H1 (cell line): Measurements from ENCODE around the gene SCART1. TPM values are rescaled to one million over a fixed set of nuclear protein-coding genes. Genes with fewer than 3 reads are reported as not detected.
"Not testable (repeated sequence)": the region's sequence is repeated elsewhere in the genome, so short reads cannot be mapped to it uniquely, and the experiment has no call there.

Source experiments
- CTCF ChIA-PET: fragments of 300-600 bp; sonication (Branson Sonifier 250); formaldehyde crosslinking; loops from one replicate; lab custom pipeline; 2021; ENCODE audit not compliant: partially characterized antibody; lab: Charles Lee
- POLR2A ChIA-PET: fragments of 300-600 bp; sonication (Branson Sonifier 250); formaldehyde crosslinking; loops from one replicate; lab custom pipeline; 2021; ENCODE audit warnings: inconsistent platforms; ENCODE audit not compliant: partially characterized antibody; lab: Charles Lee
- DNase-seq, 2 experiments: peaks; one replicate each; pipeline versions ENCODE4 v3.0.0 to v3.0.0-alpha.2; 2010 to 2022; ENCODE audit warnings: low spot score in 2 of 2, low read depth in 1 of 2, mixed read lengths in 1 of 2
- FAIRE-seq: peaks from 2 replicates; lab custom pipeline; 2011; peaks lifted over from hg19 to GRCh38; lab: Jason Lieb, UNC
- H2AFZ ChIP-seq: 2 replicates; pipeline ENCODE4 v1.8.1; 2012; ENCODE audit warnings: low read length, inconsistent platforms
- H2AK5ac ChIP-seq: 2 replicates; pipeline ENCODE4 v1.6.1; 2013; ENCODE audit warnings: low read depth, low read length
- H2BK120ac ChIP-seq: replicated peaks from 2 replicates; pipeline ENCODE3; 2013; ENCODE audit warnings: low read depth, low read length, inconsistent platforms
- H2BK12ac ChIP-seq: 2 replicates; pipeline ENCODE4 v1.6.1; 2013; ENCODE audit warnings: low read depth, low read length
- H2BK15ac ChIP-seq: 2 replicates; pipeline ENCODE4 v1.6.1; 2013; ENCODE audit warnings: low read length
- H2BK20ac ChIP-seq: 2 replicates; pipeline ENCODE4 v1.6.1; 2013; ENCODE audit warnings: low read length
- H2BK5ac ChIP-seq: 2 replicates; pipeline ENCODE4 v1.6.1; 2013; ENCODE audit warnings: low read depth, low read length
- H3K14ac ChIP-seq: 2 replicates; pipeline ENCODE4 v1.6.1; 2013; ENCODE audit warnings: inconsistent platforms; ENCODE audit not compliant: insufficient read length
- H3K18ac ChIP-seq: 2 replicates; pipeline ENCODE4 v1.6.1; 2013; ENCODE audit warnings: low read length; ENCODE audit errors: extremely low read depth
- H3K23ac ChIP-seq: 2 replicates; pipeline ENCODE4 v1.6.1; 2013; ENCODE audit warnings: inconsistent platforms; ENCODE audit not compliant: insufficient read length
- H3K23me2 ChIP-seq: 2 replicates; pipeline ENCODE4 v1.6.1; 2013; ENCODE audit warnings: low read depth, low read length
- H3K27ac ChIP-seq: 2 replicates; pipeline ENCODE4 v1.6.1; 2011; ENCODE audit warnings: low read depth, low read length, inconsistent platforms
- H3K27me3 ChIP-seq, 4 experiments: replicated peaks in 1 of 4; 1 replicate in 1 of 4; 2 replicates in 3 of 4; pipeline versions ENCODE4 v1.6.1 to v1.8.1; 2011 to 2013; ENCODE audit warnings: low read length in 3 of 4, mild to moderate bottlenecking in 3 of 4, inconsistent platforms in 2 of 4, mixed read lengths in 2 of 4, moderate library complexity in 1 of 4; ENCODE audit not compliant: control insufficient read depth in 3 of 4, insufficient read depth in 3 of 4; ENCODE audit errors: extremely low read depth in 1 of 4
- H3K36me3 ChIP-seq, 4 experiments: 2 replicates each; pipeline versions ENCODE4 v1.6.1 to v1.8.1; 2011 to 2013; ENCODE audit warnings: mild to moderate bottlenecking in 4 of 4, low read length in 3 of 4, moderate library complexity in 2 of 4, control low read depth in 1 of 4, inconsistent platforms in 1 of 4; ENCODE audit not compliant: insufficient read depth in 4 of 4, control insufficient read depth in 2 of 4
- H3K4ac ChIP-seq: replicated peaks from 2 replicates; pipeline ENCODE3; 2013; ENCODE audit warnings: low read length, low read depth, mixed read lengths, inconsistent platforms; ENCODE audit not compliant: insufficient read length
- H3K4me1 ChIP-seq, 4 experiments: replicated peaks in 1 of 4; 1 replicate in 1 of 4; 2 replicates in 3 of 4; pipeline versions ENCODE4 v1.6.1 to v1.8.1; 2011 to 2013; ENCODE audit warnings: low read length in 3 of 4, inconsistent platforms in 2 of 4, mixed read lengths in 1 of 4; ENCODE audit not compliant: insufficient read depth in 4 of 4, control insufficient read depth in 3 of 4
- H3K4me2 ChIP-seq, 2 experiments: 2 replicates each; pipeline versions ENCODE4 v1.6.1 to v1.8.1; 2011 to 2013; ENCODE audit warnings: low read depth in 2 of 2, low read length in 2 of 2, control low read depth in 1 of 2, inconsistent platforms in 1 of 2, mild to moderate bottlenecking in 1 of 2; ENCODE audit not compliant: insufficient read depth in 1 of 2
- H3K4me3 ChIP-seq, 4 experiments: fragments of 200-600, 300-600 bp in 1 of 4; sonication (generic), shearing (Covaris generic), sonication (Bioruptor Twin) in 1 of 4; 2 replicates each; pipeline versions ENCODE4 v1.5.1 to v1.8.1; 2011 to 2016; ENCODE audit warnings: low read length in 4 of 4, low read depth in 3 of 4, control low read depth in 2 of 4, inconsistent platforms in 2 of 4, mild to moderate bottlenecking in 2 of 4, mixed read lengths in 1 of 4, moderate library complexity in 1 of 4; ENCODE audit not compliant: insufficient read depth in 2 of 4; ENCODE audit errors: extremely low read depth in 1 of 4
- H3K56ac ChIP-seq: replicated peaks from 2 replicates; pipeline ENCODE3; 2013; ENCODE audit warnings: low read depth, mild to moderate bottlenecking, mixed read lengths, low read length, inconsistent platforms; ENCODE audit not compliant: insufficient read length
- H3K79me1 ChIP-seq: 2 replicates; pipeline ENCODE4 v1.6.1; 2013; ENCODE audit warnings: low read depth, low read length, control low read depth
- H3K79me2 ChIP-seq, 2 experiments: 2 replicates each; pipeline versions ENCODE4 v1.6.1 to v1.8.1; 2012 to 2013; ENCODE audit warnings: low read length in 2 of 2, mild to moderate bottlenecking in 2 of 2, inconsistent platforms in 1 of 2; ENCODE audit not compliant: insufficient read depth in 2 of 2, control insufficient read depth in 1 of 2
- H3K9ac ChIP-seq, 4 experiments: replicated peaks in 1 of 4; 1 replicate in 1 of 4; 2 replicates in 3 of 4; pipeline versions ENCODE4 v1.6.1 to v1.8.1; 2011 to 2013; ENCODE audit warnings: low read depth in 3 of 4, low read length in 3 of 4, control low read depth in 2 of 4, mild to moderate bottlenecking in 2 of 4, moderate library complexity in 2 of 4, inconsistent platforms in 1 of 4; ENCODE audit errors: extremely low read depth in 1 of 4
- H3K9me3 ChIP-seq, 2 experiments: 2 replicates each; pipeline versions ENCODE4 v1.6.1 to v1.8.1; 2012 to 2013; ENCODE audit warnings: mild to moderate bottlenecking in 2 of 2, moderate library complexity in 2 of 2, control low read depth in 1 of 2, inconsistent platforms in 1 of 2, low read depth in 1 of 2, low read length in 1 of 2, mixed read lengths in 1 of 2; ENCODE audit not compliant: insufficient read depth in 2 of 2
- H4K20me1 ChIP-seq, 2 experiments: replicated peaks in 1 of 2; 2 replicates each; pipeline versions ENCODE3 to v1.8.1; 2011 to 2013; ENCODE audit warnings: inconsistent platforms in 2 of 2, low read length in 2 of 2, mild to moderate bottlenecking in 1 of 2; ENCODE audit not compliant: insufficient read depth in 2 of 2, control insufficient read depth in 1 of 2
- H4K5ac ChIP-seq: 2 replicates; pipeline ENCODE4 v1.6.1; 2013; ENCODE audit warnings: low read length, low read depth, mixed read lengths, inconsistent platforms; ENCODE audit not compliant: insufficient read length
- H4K8ac ChIP-seq: 2 replicates; pipeline ENCODE4 v1.8.0; 2013; ENCODE audit warnings: mild to moderate bottlenecking, moderate library complexity, low read length, inconsistent platforms; ENCODE audit not compliant: insufficient read depth; ENCODE audit errors: extremely low read depth
- H4K91ac ChIP-seq: replicated peaks from 2 replicates; pipeline ENCODE3; 2013; ENCODE audit warnings: low read length, mixed read lengths, inconsistent platforms; ENCODE audit not compliant: insufficient read length
- CHD2 ChIP-seq: IDR thresholded peaks from 2 replicates; pipeline ENCODE4 v1.6.1; 2012; ENCODE audit warnings: low read length, improper control_type of control experiment
- WGBS, 2 experiments: shearing (Covaris generic) in 1 of 2; methylation state at CpG; one replicate each; pipeline versions ENCODE4 v1.1.6 to v1.1.7; 2013 to 2015; ENCODE audit warnings: low lambda C conversion rate in 2 of 2, mixed read lengths in 2 of 2, inconsistent platforms in 1 of 2, low coverage in 1 of 2, missing lambda C conversion rate in 1 of 2; ENCODE audit not compliant: insufficient replicate concordance in 2 of 2, insufficient coverage in 1 of 2, insufficient read length in 1 of 2; ENCODE audit errors: extremely low coverage in 1 of 2, missing lambda C conversion rate in 1 of 2; 5-methylcytosine and 5-hydroxymethylcytosine counted together
- polyA plus RNA-seq, 7 experiments: library from polyadenylated mRNA; depleted of rRNA in 3 of 7; stranded (reverse) in 5 of 7; unstranded in 2 of 7; fragments of >200 nt in 5 of 7; fragments of 200-250 nt in 2 of 7; gene quantifications; 1 replicate in 5 of 7; 2 replicates in 1 of 7; 4 replicates in 1 of 7; pipeline versions ENCODE4 v1.2.1 to v1.2.3, GENCODE V29; 2011 to 2013; ENCODE audit warnings: missing spikeins in 2 of 7, mixed read lengths in 2 of 7
- total RNA-seq: library from RNA; stranded (reverse); fragmentation: NEBNext Ultra II Directional; extraction: Animal tissue kit (Norgen Biotek cat#: 25700); gene quantifications from 2 replicates; pipeline ENCODE4 v1.2.1, GENCODE V29; 2021

SCART1 gene
- total and polyA plus RNA-seq, 2 of the 8 experiments (the other 6 are each of a cell fraction or from before 2014, with no cell fraction given), result 0.14 to 0.19 TPM

GRCh38 chr10:133440633-133441285 lies 13.0 kb upstream of the SCART1 start (continued):
- no peak for TF ChIP-seq CHD2

DNA sequence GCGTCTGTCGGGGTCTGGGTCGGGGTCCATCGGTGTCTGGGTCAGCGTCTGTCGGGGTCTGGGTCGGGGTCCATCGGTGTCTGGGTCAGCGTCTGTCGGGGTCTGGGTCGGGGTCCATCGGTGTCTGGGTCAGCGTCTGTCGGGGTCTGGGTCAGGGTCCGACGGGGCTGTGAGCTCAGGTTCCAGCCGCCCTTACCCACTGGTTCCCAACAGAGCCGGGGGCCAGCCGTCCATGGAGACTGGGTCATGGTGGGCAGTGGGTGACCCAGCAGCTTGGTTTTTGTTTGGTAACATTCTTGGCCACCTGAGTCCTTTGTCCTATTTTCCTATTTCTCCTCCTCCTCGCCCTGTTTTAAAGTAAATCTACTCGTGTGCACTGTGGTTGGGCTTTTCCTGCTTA lies 12.4 kb upstream of the SCART1 start:
- H3K4me1 ChIP-seq, H3K36me3 ChIP-seq, H3K4ac ChIP-seq, H4K8ac ChIP-seq, H3K4me3 ChIP-seq, H3K23ac ChIP-seq, H4K20me1 ChIP-seq, H3K27me3 ChIP-seq, H3K27ac ChIP-seq, FAIRE-seq, H4K5ac ChIP-seq, H3K4me2 ChIP-seq, H3K23me2 ChIP-seq, H3K14ac ChIP-seq, H2AK5ac ChIP-seq, H2BK5ac ChIP-seq, H3K56ac ChIP-seq, H3K9ac ChIP-seq, H4K91ac ChIP-seq, H3K18ac ChIP-seq, H2AFZ ChIP-seq, H2BK12ac ChIP-seq, POLR2A ChIA-PET, H2BK20ac ChIP-seq, H2BK120ac ChIP-seq, H3K79me2 ChIP-seq, H3K79me1 ChIP-seq, DNase-seq, H2BK15ac ChIP-seq: not testable (repeated sequence)
- H3K9me3 ChIP-seq, result peaks cover 65 to 88% of the 10 kb centered on the region in 2 experiments
- 87% methylated on average over 6 of the region's 21 CpGs; no CpG with 5 or more reads in 1 of the 2 experiments for WGBS, 2 experiments
- CTCF ChIA-PET, result interaction anchor here (0.6 kb wide), 2 partner anchors 112 to 635 kb away, joined by 3 read pairs; no protein-coding TSS in a partner anchor
